GM12878 (cell line): Measurements from ENCODE around the gene SOX6. TPM values are rescaled to one million over a fixed set of nuclear protein-coding genes. Genes with fewer than 3 reads are reported as not detected.

Experiments used
- ATAC-seq: fragments of 200-7000 bp; cut with Tn5 transposase; 3 replicates; pipeline ENCODE4 v1.9.1; 2020; ENCODE audit warnings: mild to moderate bottlenecking, moderate library complexity
- BruUV-seq: library from RNA; stranded (reverse); fragments of 400-500 nt; replicated peaks from 2 replicates; lab custom pipeline; 2021; lab: Mats Ljungman, UMichigan
- CTCF ChIA-PET: fragments of 300-600 bp; sonication (Branson Sonifier 250); formaldehyde crosslinking; extraction: SDS; loops from one replicate; lab custom pipeline; 2021; ENCODE audit warnings: inconsistent platforms; lab: Yijun Ruan, JAX
- POLR2A ChIA-PET: fragments of 350-600 bp; formaldehyde crosslinking; extraction: SDS; loops from one replicate; lab custom pipeline; 2021; ENCODE audit warnings: inconsistent platforms; lab: Charles Lee
- RAD21 ChIA-PET: fragments of 300-600 bp; sonication (Branson Sonifier 250); formaldehyde crosslinking; loops from one replicate; lab custom pipeline; 2023; ENCODE audit warnings: antibody characterized with exemption; ENCODE audit not compliant: unreplicated experiment; lab: Charles Lee
- SMC1A ChIA-PET: fragments of 300-600 bp; sonication (Branson Sonifier 250); formaldehyde crosslinking; loops from one replicate; lab custom pipeline; 2023; ENCODE audit not compliant: unreplicated experiment, uncharacterized antibody; lab: Charles Lee
- DNase-seq: peaks from one replicate; pipeline ENCODE4 v3.0.0-alpha.2; 2011; ENCODE audit warnings: low read depth, low spot score
- FAIRE-seq: peaks from 3 replicates; lab custom pipeline; 2011; peaks lifted over from hg19 to GRCh38; lab: Jason Lieb, UNC
- H2AFZ ChIP-seq: 2 replicates; pipeline ENCODE4 v1.6.0; 2011; ENCODE audit warnings: low read depth, low read length, control low read depth; ENCODE audit not compliant: control insufficient read depth
- H3K27ac ChIP-seq: 2 replicates; pipeline ENCODE4 v1.5.1; 2011; ENCODE audit warnings: control low read depth; ENCODE audit not compliant: control insufficient read depth, insufficient read depth
- H3K27me3 ChIP-seq, 2 experiments: replicated peaks in 1 of 2; 2 replicates each; pipeline versions ENCODE4 v1.6.0 to v1.6.1; 2011; ENCODE audit warnings: low read length in 1 of 2; ENCODE audit not compliant: control insufficient read depth in 2 of 2, insufficient read depth in 2 of 2
- H3K36me3 ChIP-seq, 2 experiments: 2 replicates each; pipeline ENCODE4 v1.5.1; 2011; ENCODE audit warnings: low read length in 1 of 2; ENCODE audit not compliant: control insufficient read depth in 2 of 2, insufficient read depth in 2 of 2
- H3K4me1 ChIP-seq: 2 replicates; pipeline ENCODE4 v1.6.1; 2011; ENCODE audit warnings: mild to moderate bottlenecking, low read length, moderate library complexity, mixed read lengths; ENCODE audit not compliant: control insufficient read depth, insufficient read depth
- H3K4me2 ChIP-seq: 2 replicates; pipeline ENCODE4 v1.6.0; 2011; ENCODE audit warnings: control low read depth; ENCODE audit not compliant: control insufficient read depth, insufficient read depth
- H3K4me3 ChIP-seq: fragments of 200-600 bp; sonication (generic); 2 replicates; pipeline ENCODE4 v1.5.1; 2016
- H3K79me2 ChIP-seq: 2 replicates; pipeline ENCODE4 v1.6.0; 2011; ENCODE audit warnings: low read length; ENCODE audit not compliant: control insufficient read depth, insufficient read depth
- H3K9ac ChIP-seq: 2 replicates; pipeline ENCODE4 v1.8.0; 2011; ENCODE audit warnings: low read length, control low read depth, mixed read lengths; ENCODE audit not compliant: control insufficient read depth, insufficient read depth
- H3K9me3 ChIP-seq: replicated peaks from 3 replicates; pipeline ENCODE4 v1.5.1; 2011; ENCODE audit warnings: mild to moderate bottlenecking, low read length; ENCODE audit not compliant: control insufficient read depth, insufficient read depth
- H4K20me1 ChIP-seq: 2 replicates; pipeline ENCODE4 v1.6.0; 2011; ENCODE audit not compliant: control insufficient read depth, insufficient read depth
- BMI1 ChIP-seq: fragments of 450-650 bp; IDR thresholded peaks from 2 replicates; pipeline ENCODE4 v1.6.1; 2016; ENCODE audit warnings: mild to moderate bottlenecking, moderate library complexity, borderline replicate concordance
- FOXK2 ChIP-seq: fragments of 450-650 bp; IDR thresholded peaks from 2 replicates; pipeline ENCODE4 v1.6.1; 2017; ENCODE audit warnings: mild to moderate bottlenecking, moderate library complexity
- KDM1A ChIP-seq: fragments of 200-600 bp; sonication (generic); IDR thresholded peaks from 2 replicates; pipeline ENCODE4 v1.6.1; 2016; ENCODE audit warnings: borderline replicate concordance
- NBN ChIP-seq: fragments of 450-650 bp; IDR thresholded peaks from 2 replicates; pipeline ENCODE4 v1.6.1; 2016
- NR2C1 ChIP-seq: fragments of 450-650 bp; IDR thresholded peaks from 2 replicates; pipeline ENCODE4 v1.6.1; 2017; ENCODE audit warnings: antibody characterized with exemption, mild to moderate bottlenecking, moderate library complexity
- NR2C2 ChIP-seq: IDR thresholded peaks from 2 replicates; pipeline ENCODE4 v1.6.1; 2011; ENCODE audit warnings: borderline replicate concordance, low read depth; ENCODE audit not compliant: control insufficient read depth, insufficient read length
- RAD51 ChIP-seq: fragments of 450-650 bp; IDR thresholded peaks from 2 replicates; pipeline ENCODE4 v1.6.1; 2016; ENCODE audit warnings: moderate library complexity, mild to moderate bottlenecking, inconsistent platforms
- RB1 ChIP-seq: fragments of 450-650 bp; formaldehyde crosslinking; IDR thresholded peaks from 2 replicates; pipeline ENCODE4 v1.6.1; 2017; ENCODE audit warnings: mild to moderate bottlenecking, borderline replicate concordance
- RELA ChIP-seq: fragments of 450-650 bp; IDR thresholded peaks from 2 replicates; pipeline ENCODE4 v1.8.0; 2014; ENCODE audit warnings: borderline replicate concordance; ENCODE audit not compliant: partially characterized antibody
- SMC3 ChIP-seq: IDR thresholded peaks from 2 replicates; pipeline ENCODE4 v1.6.1; 2011; ENCODE audit warnings: low read length, improper control_type of control experiment, borderline replicate concordance
- SUPT20H ChIP-seq: IDR thresholded peaks from 2 replicates; pipeline ENCODE4 v1.6.1; 2011; ENCODE audit warnings: low read depth, mild to moderate bottlenecking, low read length, moderate library complexity, borderline replicate concordance; ENCODE audit not compliant: control insufficient read depth
- SUZ12 ChIP-seq: fragments of 200-600 bp; sonication (generic); IDR thresholded peaks from one replicate; pipeline ENCODE4 v1.6.1; 2018; ENCODE audit warnings: antibody characterized with exemption, mild to moderate bottlenecking; ENCODE audit not compliant: unreplicated experiment
- WGBS: methylation state at CpG from one replicate; pipeline ENCODE4 v1.1.6; 2016; ENCODE audit warnings: low lambda C conversion rate; ENCODE audit not compliant: insufficient replicate concordance, insufficient coverage; ENCODE audit errors: missing lambda C conversion rate; 5-methylcytosine and 5-hydroxymethylcytosine counted together
- in situ Hi-C: fragments of 300-500 bp; cut with MboI; formaldehyde crosslinking; loops from 9 replicates; pipeline ENCODE4 v1.14.3; 2018; ENCODE audit warnings: mixed read lengths
- intact Hi-C: fragments of 100-400 bp; cut with micrococcal nuclease; formaldehyde crosslinking; loops from one replicate; pipeline ENCODE4 v1.14.2; 2022; ENCODE audit not compliant: unreplicated experiment
- polyA plus RNA-seq, 11 experiments: library from polyadenylated mRNA; depleted of rRNA in 4 of 11; unstranded in 6 of 11; stranded (reverse) in 5 of 11; fragments of >200 nt; fragmentation: Nextera tagmentation in 4 of 11; fragmentation: Illumina TruSeq in 1 of 11; extraction: Ambion mirVana in 4 of 11; extraction: Trizol in 1 of 11; gene quantifications; 1 replicate in 1 of 11; 2 replicates in 10 of 11; pipeline versions ENCODE4 v1.2.1 to v1.2.3, GENCODE V29; 2011 to 2016; ENCODE audit warnings: inconsistent platforms in 2 of 11, missing spikeins in 2 of 11, low read depth in 1 of 11
- total RNA-seq, 4 experiments: library from RNA; depleted of rRNA in 3 of 4; stranded (reverse); fragments of >200 nt in 3 of 4; fragmentation: Illumina TruSeq in 1 of 4; extraction: Trizol in 1 of 4; gene quantifications; 2 replicates each; pipeline versions ENCODE4 v1.2.1 to v1.2.3, GENCODE V29; 2013 to 2021
- TF ChIP-seq, protein P1 (sequence below): IDR thresholded peaks from 2 replicates; pipeline ENCODE4 v1.6.1; 2011; ENCODE audit warnings: mild to moderate bottlenecking, low read depth, low read length, moderate library complexity; ENCODE audit not compliant: insufficient replicate concordance
- TF ChIP-seq, protein P2 (sequence below): IDR thresholded peaks from 2 replicates; pipeline ENCODE4 v1.6.1; 2012; ENCODE audit warnings: low read depth, low read length, improper control_type of control experiment
- TF ChIP-seq, protein P3 (sequence below): IDR thresholded peaks from 2 replicates; pipeline ENCODE4 v1.6.1; 2012; ENCODE audit warnings: low read depth, low read length, improper control_type of control experiment
- TF ChIP-seq, protein P4 (sequence below): fragments of 450-650 bp; IDR thresholded peaks from 2 replicates; pipeline ENCODE4 v1.6.1; 2018; ENCODE audit warnings: borderline replicate concordance, mild to moderate bottlenecking; ENCODE audit not compliant: partially characterized antibody
- TF ChIP-seq, protein P5 (sequence below): IDR thresholded peaks from 2 replicates; pipeline ENCODE4 v1.6.1; 2011; ENCODE audit warnings: low read depth, mild to moderate bottlenecking, low read length, moderate library complexity, borderline replicate concordance; ENCODE audit errors: extremely low read depth

Gene SOX6
- total and polyA plus RNA-seq, 10 of the 15 experiments (the other 5 are each of a cell fraction or from before 2014, with no cell fraction given) = 0.03 to 0.71 (median 0.29) TPM; not detected in 4

DNA sequence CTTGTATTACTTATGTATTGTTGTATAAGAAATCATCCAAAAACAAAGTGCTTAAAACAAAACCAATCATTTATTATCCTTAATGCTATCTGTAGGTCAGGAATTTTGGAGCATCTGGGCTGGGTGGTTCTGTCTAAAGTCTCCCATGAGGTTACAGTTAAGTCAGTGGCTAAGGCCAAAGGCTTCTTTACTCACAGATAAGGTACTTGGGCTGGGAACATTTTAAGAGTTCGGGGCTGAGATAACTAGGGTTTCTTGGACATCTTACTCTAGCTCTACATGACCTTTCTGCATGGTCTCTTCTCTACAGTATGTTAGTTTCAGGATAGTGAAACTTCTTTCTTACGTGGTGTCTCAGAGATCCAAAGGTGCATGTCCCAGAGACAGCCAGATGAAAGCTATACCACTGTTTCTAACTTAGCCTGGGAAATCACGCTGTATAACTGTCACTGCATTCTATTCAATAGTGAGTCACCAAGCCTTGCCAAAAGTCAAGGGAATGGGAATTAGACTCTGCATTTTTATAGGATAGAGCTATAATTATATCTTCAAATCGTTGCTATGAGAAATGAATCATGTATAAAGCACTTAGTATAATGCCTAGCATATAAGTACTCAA is 29.6 kb downstream of the SOX6 start (continued):
- no peak for TF ChIP-seq SUPT20H
- TF ChIP-seq RAD51 = no peak

DNA sequence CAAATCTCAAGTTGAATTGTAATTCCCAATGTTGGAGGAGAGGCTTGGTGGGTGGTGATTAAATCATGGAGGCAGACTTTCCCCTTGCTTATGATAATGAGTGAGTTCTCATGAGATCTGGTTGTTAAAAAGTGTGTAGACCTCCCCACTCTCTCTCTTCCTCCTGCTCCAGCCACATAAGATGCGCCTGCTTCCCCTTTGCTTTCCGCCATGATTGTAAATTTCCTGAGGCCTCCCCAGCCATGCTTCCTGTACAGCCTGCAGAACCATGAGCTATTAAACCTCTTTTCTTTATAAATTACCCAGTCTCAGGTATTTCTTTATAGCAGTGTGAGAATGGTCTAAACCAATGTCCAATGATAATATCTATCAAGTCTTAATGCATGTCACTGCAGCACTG is 34.2 kb downstream of the SOX6 start:
- H3K4me3 ChIP-seq = no peak overlapping the region
- 94% methylated on average over 2 of the region's 2 CpGs for WGBS
- H3K79me2 ChIP-seq = no peaks in the 10 kb centered on the region
- H3K27ac ChIP-seq = no peak overlapping the region
- no peak overlapping the region for H3K9ac ChIP-seq
- RAD21 ChIA-PET = no interaction called here
- H3K4me2 ChIP-seq = no peak overlapping the region
- CTCF ChIA-PET = no interaction called here
- FAIRE-seq = no peak
- no peaks in the 10 kb centered on the region for H3K27me3 ChIP-seq
- no peaks in the 10 kb centered on the region for H3K36me3 ChIP-seq
- intact Hi-C loops = no loop called here
- POLR2A ChIA-PET = no interaction called here
- no peak for DNase-seq
- ATAC-seq = no peak
- SMC1A ChIA-PET = no interaction called here
- in situ Hi-C loops = no loop called here
- H2AFZ ChIP-seq = no peak overlapping the region
- no peaks in the 10 kb centered on the region for H3K9me3 ChIP-seq
- no peaks in the 10 kb centered on the region for H3K4me1 ChIP-seq
- BruUV-seq = no TSS peak
- no peaks in the 10 kb centered on the region for H4K20me1 ChIP-seq
- TF ChIP-seq NR2C2 = no peak
- TF ChIP-seq, protein P1, sequence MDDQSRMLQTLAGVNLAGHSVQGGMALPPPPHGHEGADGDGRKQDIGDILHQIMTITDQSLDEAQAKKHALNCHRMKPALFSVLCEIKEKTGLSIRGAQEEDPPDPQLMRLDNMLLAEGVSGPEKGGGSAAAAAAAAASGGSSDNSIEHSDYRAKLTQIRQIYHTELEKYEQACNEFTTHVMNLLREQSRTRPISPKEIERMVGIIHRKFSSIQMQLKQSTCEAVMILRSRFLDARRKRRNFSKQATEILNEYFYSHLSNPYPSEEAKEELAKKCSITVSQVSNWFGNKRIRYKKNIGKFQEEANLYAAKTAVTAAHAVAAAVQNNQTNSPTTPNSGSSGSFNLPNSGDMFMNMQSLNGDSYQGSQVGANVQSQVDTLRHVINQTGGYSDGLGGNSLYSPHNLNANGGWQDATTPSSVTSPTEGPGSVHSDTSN = no peak
- TF ChIP-seq, protein P2, sequence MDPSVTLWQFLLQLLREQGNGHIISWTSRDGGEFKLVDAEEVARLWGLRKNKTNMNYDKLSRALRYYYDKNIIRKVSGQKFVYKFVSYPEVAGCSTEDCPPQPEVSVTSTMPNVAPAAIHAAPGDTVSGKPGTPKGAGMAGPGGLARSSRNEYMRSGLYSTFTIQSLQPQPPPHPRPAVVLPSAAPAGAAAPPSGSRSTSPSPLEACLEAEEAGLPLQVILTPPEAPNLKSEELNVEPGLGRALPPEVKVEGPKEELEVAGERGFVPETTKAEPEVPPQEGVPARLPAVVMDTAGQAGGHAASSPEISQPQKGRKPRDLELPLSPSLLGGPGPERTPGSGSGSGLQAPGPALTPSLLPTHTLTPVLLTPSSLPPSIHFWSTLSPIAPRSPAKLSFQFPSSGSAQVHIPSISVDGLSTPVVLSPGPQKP = no peak
- no peak for TF ChIP-seq SMC3
- TF ChIP-seq NBN = no peak
- TF ChIP-seq BMI1 = no peak
- TF ChIP-seq SUZ12 = no peak
- TF ChIP-seq RELA = no peak
- TF ChIP-seq, protein P3, sequence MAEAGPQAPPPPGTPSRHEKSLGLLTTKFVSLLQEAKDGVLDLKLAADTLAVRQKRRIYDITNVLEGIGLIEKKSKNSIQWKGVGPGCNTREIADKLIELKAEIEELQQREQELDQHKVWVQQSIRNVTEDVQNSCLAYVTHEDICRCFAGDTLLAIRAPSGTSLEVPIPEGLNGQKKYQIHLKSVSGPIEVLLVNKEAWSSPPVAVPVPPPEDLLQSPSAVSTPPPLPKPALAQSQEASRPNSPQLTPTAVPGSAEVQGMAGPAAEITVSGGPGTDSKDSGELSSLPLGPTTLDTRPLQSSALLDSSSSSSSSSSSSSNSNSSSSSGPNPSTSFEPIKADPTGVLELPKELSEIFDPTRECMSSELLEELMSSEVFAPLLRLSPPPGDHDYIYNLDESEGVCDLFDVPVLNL = no peak
- no peak for TF ChIP-seq RB1
- no peak for TF ChIP-seq KDM1A
- TF ChIP-seq, protein P4, sequence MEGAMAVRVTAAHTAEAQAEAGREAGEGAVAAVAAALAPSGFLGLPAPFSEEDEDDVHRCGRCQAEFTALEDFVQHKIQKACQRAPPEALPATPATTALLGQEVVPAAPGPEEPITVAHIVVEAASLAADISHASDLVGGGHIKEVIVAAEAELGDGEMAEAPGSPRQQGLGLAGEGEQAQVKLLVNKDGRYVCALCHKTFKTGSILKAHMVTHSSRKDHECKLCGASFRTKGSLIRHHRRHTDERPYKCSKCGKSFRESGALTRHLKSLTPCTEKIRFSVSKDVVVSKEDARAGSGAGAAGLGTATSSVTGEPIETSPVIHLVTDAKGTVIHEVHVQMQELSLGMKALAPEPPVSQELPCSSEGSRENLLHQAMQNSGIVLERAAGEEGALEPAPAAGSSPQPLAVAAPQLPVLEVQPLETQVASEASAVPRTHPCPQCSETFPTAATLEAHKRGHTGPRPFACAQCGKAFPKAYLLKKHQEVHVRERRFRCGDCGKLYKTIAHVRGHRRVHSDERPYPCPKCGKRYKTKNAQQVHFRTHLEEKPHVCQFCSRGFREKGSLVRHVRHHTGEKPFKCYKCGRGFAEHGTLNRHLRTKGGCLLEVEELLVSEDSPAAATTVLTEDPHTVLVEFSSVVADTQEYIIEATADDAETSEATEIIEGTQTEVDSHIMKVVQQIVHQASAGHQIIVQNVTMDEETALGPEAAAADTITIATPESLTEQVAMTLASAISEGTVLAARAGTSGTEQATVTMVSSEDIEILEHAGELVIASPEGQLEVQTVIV = no peak
- no peak for TF ChIP-seq NR2C1
- TF ChIP-seq, protein P5, sequence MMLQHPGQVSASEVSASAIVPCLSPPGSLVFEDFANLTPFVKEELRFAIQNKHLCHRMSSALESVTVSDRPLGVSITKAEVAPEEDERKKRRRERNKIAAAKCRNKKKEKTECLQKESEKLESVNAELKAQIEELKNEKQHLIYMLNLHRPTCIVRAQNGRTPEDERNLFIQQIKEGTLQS = no peak
- no peak for TF ChIP-seq FOXK2
